ENCODE measurements around the gene TAOK1.

The TAOK1 gene

GRCh38 chr17:29578626-29579485 lies 188.7 kb downstream of the TAOK1 start:
- Mint-ChIP-seq H3K9me3 (no peaks in the 10 kb centered on the region), H3K27me3 (no peaks in the 10 kb centered on the region), H3K4me3 (no peak overlapping the region), H3K27ac (no peak overlapping the region), H3K4me1 (peaks cover 17% of the 10 kb centered on the region), H3K36me3 (peaks cover 12% of the 10 kb centered on the region)
- ATAC-seq (ENCODE audit: low read depth) (no peak), DNase-seq (ENCODE audit: low spot score in 2 of 2) (no peak)

GRCh38 chr17:29579866-29580771 lies 190.0 kb downstream of the TAOK1 start:
- no peaks in the 10 kb centered on the region for H3K9me3 Mint-ChIP-seq
- H3K27me3 Mint-ChIP-seq, result no peaks in the 10 kb centered on the region
- H3K4me1 Mint-ChIP-seq, result peaks cover 25% of the 10 kb centered on the region
- DNase-seq (ENCODE audit: low spot score in 2 of 2) (peak; percentile 88 to 89), ATAC-seq (ENCODE audit: low read depth) (peak; percentile 98)
- no peak overlapping the region for H3K4me3 Mint-ChIP-seq
- peaks cover 12% of the 10 kb centered on the region for H3K36me3 Mint-ChIP-seq
- peak overlapping the region; percentile 5 for H3K27ac Mint-ChIP-seq

- H3K36me3 Mint-ChIP-seq, result peaks cover 10% of the 10 kb centered on the region
- peaks cover 26% of the 10 kb centered on the region for H3K4me1 Mint-ChIP-seq
- ATAC-seq (ENCODE audit: low read depth) (no peak), DNase-seq (ENCODE audit: low spot score in 2 of 2) (no peak)
- H3K27ac Mint-ChIP-seq, result no peak overlapping the region
- no peak overlapping the region for H3K4me3 Mint-ChIP-seq
- H3K9me3 Mint-ChIP-seq, result no peaks in the 10 kb centered on the region
- no peaks in the 10 kb centered on the region for H3K27me3 Mint-ChIP-seq
Observed at GRCh38 chr17:29581583-29582253, 191.6 kb downstream of the TAOK1 start.

GRCh38 chr17:29582254-29582765 lies 192.1 kb downstream of the TAOK1 start:
- DNase-seq (ENCODE audit: low spot score in 2 of 2), result no peak
- Mint-ChIP-seq H3K36me3 (peaks cover 10% of the 10 kb centered on the region), H3K9me3 (no peaks in the 10 kb centered on the region), H3K4me1 (peaks cover 27% of the 10 kb centered on the region), H3K4me3 (no peak overlapping the region), H3K27me3 (no peaks in the 10 kb centered on the region), H3K27ac (no peak overlapping the region)
- ATAC-seq (ENCODE audit: low read depth), result no peak

- Mint-ChIP-seq H3K36me3 (peaks cover 10% of the 10 kb centered on the region), H3K27ac (no peak overlapping the region), H3K27me3 (no peaks in the 10 kb centered on the region), H3K4me1 (peaks cover 29% of the 10 kb centered on the region), H3K9me3 (no peaks in the 10 kb centered on the region), H3K4me3 (no peak overlapping the region)
- no peak for ATAC-seq (ENCODE audit: low read depth)
- no peak for DNase-seq (ENCODE audit: low spot score in 2 of 2)
Observed at GRCh38 chr17:29582772-29583171, 192.6 kb downstream of the TAOK1 start.

GRCh38 chr17:29583324-29584248 lies 193.4 kb downstream of the TAOK1 start:
- DNase-seq (ENCODE audit: low spot score in 2 of 2) (no peak), ATAC-seq (ENCODE audit: low read depth) (no peak)
- no peaks in the 10 kb centered on the region for H3K9me3 Mint-ChIP-seq
- peak overlapping the region; percentile 31 for H3K27ac Mint-ChIP-seq
- H3K4me1 Mint-ChIP-seq, result peaks cover 35% of the 10 kb centered on the region
- no peak overlapping the region for H3K4me3 Mint-ChIP-seq
- H3K36me3 Mint-ChIP-seq, result peaks cover 6% of the 10 kb centered on the region
- H3K27me3 Mint-ChIP-seq, result no peaks in the 10 kb centered on the region

- no peak for DNase-seq (ENCODE audit: low spot score in 2 of 2)
- peaks cover 36% of the 10 kb centered on the region for H3K4me1 Mint-ChIP-seq
Observed at GRCh38 chr17:29584452-29585079, 194.4 kb downstream of the TAOK1 start.

GRCh38 chr17:29585080-29585751 lies 195.1 kb downstream of the TAOK1 start:
- Mint-ChIP-seq H3K4me1 (peaks cover 41% of the 10 kb centered on the region), H3K27ac (no peak overlapping the region), H3K9me3 (no peaks in the 10 kb centered on the region), H3K4me3 (peak overlapping the region; percentile 32), H3K27me3 (no peaks in the 10 kb centered on the region), H3K36me3 (peaks cover 4% of the 10 kb centered on the region)
- DNase-seq (ENCODE audit: low spot score in 2 of 2) (no peak), ATAC-seq (ENCODE audit: low read depth) (no peak)

More at GRCh38 chr17:29584452-29585079, 194.4 kb downstream of the TAOK1 start:
- Mint-ChIP-seq H3K27me3 (no peaks in the 10 kb centered on the region), H3K4me3 (peak overlapping the region; percentile 34), H3K9me3 (no peaks in the 10 kb centered on the region), H3K27ac (peak overlapping the region; percentile 31), H3K36me3 (peaks cover 6% of the 10 kb centered on the region)
- no peak for ATAC-seq (ENCODE audit: low read depth)

- Mint-ChIP-seq H3K4me1 (peaks cover 52% of the 10 kb centered on the region), H3K27me3 (no peaks in the 10 kb centered on the region), H3K36me3 (peaks cover 4% of the 10 kb centered on the region), H3K27ac (no peak overlapping the region), H3K4me3 (peak overlapping the region; percentile 2), H3K9me3 (no peaks in the 10 kb centered on the region)
- DNase-seq (ENCODE audit: low spot score in 2 of 2) (no peak), ATAC-seq (ENCODE audit: low read depth) (no peak)
Observed at GRCh38 chr17:29586676-29587469, 196.7 kb downstream of the TAOK1 start.

GRCh38 chr17:29587591-29587990 lies 197.4 kb downstream of the TAOK1 start:
- peaks cover 54% of the 10 kb centered on the region for H3K4me1 Mint-ChIP-seq
- H3K36me3 Mint-ChIP-seq, result peaks cover 2% of the 10 kb centered on the region
- no peak for ATAC-seq (ENCODE audit: low read depth)

GRCh38 chr17:29588017-29588561 lies 197.9 kb downstream of the TAOK1 start:
- no peak for DNase-seq (ENCODE audit: low spot score in 2 of 2)
- no peaks in the 10 kb centered on the region for H3K27me3 Mint-ChIP-seq
- H3K27ac Mint-ChIP-seq, result peak overlapping the region; percentile 76
- peaks cover 58% of the 10 kb centered on the region for H3K4me1 Mint-ChIP-seq
- H3K4me3 Mint-ChIP-seq, result peak overlapping the region; percentile 89
- H3K36me3 Mint-ChIP-seq, result no peaks in the 10 kb centered on the region
- ATAC-seq (ENCODE audit: low read depth), result no peak
- H3K9me3 Mint-ChIP-seq, result no peaks in the 10 kb centered on the region

More at GRCh38 chr17:29587591-29587990, 197.4 kb downstream of the TAOK1 start:
- peak overlapping the region; percentile 89 for H3K4me3 Mint-ChIP-seq
- H3K27ac Mint-ChIP-seq, result no peak overlapping the region
- no peaks in the 10 kb centered on the region for H3K27me3 Mint-ChIP-seq
- H3K9me3 Mint-ChIP-seq, result no peaks in the 10 kb centered on the region
- DNase-seq (ENCODE audit: low spot score in 2 of 2), result no peak

Data from memory B cell (primary cell).